Left ventricle myocardium inferior (tissue), 1 donor: ENCODE measurements around the gene LCE7A. TPM values are rescaled to one million over a fixed set of nuclear protein-coding genes. Genes with fewer than 3 reads are reported as not detected.

Experiments
- DNase-seq: peaks from one replicate; pipeline ENCODE4 v3.0.0-alpha.2; 2020
- H3K27ac ChIP-seq: fragments of 200-600 bp; replicated peaks from 2 replicates; pipeline ENCODE4 v1.8.0; 2021
- H3K27me3 ChIP-seq: fragments of 200-600 bp; 2 replicates; pipeline ENCODE4 v1.8.0; 2021; ENCODE audit warnings: low read depth
- H3K36me3 ChIP-seq: fragments of 200-600 bp; 2 replicates; pipeline ENCODE4 v1.8.0; 2021
- H3K4me1 ChIP-seq: fragments of 200-600 bp; 2 replicates; pipeline ENCODE4 v1.8.0; 2021
- H3K4me3 ChIP-seq: fragments of 200-600 bp; 2 replicates; pipeline ENCODE4 v1.8.0; 2021; ENCODE audit warnings: mild to moderate bottlenecking, moderate library complexity
- H3K9me3 ChIP-seq: fragments of 200-600 bp; replicated peaks from 2 replicates; pipeline ENCODE4 v1.8.0; 2021
- CTCF ChIP-seq: fragments of 200-600 bp; IDR thresholded peaks from 2 replicates; pipeline ENCODE4 v1.8.0; 2021; ENCODE audit warnings: antibody characterized with exemption, mild to moderate bottlenecking, borderline replicate concordance
- intact Hi-C: fragments of 100-400 bp; cut with micrococcal nuclease; formaldehyde crosslinking; loops from one replicate; pipeline ENCODE4 v1.11.0; 2022
- total RNA-seq: library from RNA; stranded (reverse); fragmentation: NEBNext Ultra II Directional; extraction: Animal tissue kit (Norgen Biotek cat#: 25700); gene quantifications from one replicate; pipeline ENCODE4 v1.2.1, GENCODE V29; 2021
- donor health status: DM: no; HTN: yes; CAD: no; lungs with severe emphysema.

The LCE7A gene
- total RNA-seq, 1 donor from 2014 or later, result not detected

- intact Hi-C loops, result no loop called here
- peaks cover 47% of the 10 kb centered on the region for H3K27me3 ChIP-seq
- H3K4me1 ChIP-seq, result no peaks in the 10 kb centered on the region
- H3K9me3 ChIP-seq, result no peaks in the 10 kb centered on the region
- no peak for TF ChIP-seq CTCF
- no peak within 1 kb of the TSS for H3K4me3 ChIP-seq
- no peak within 1 kb of the TSS for H3K27ac ChIP-seq
- no peaks in the 10 kb centered on the region for H3K36me3 ChIP-seq
- DNase-seq, result no peak
These were observed 48.1 kb downstream of the LCE7A start, which contains the start of gene IVL for GRCh38 chr1:152907686-152908601. IVL (plus strand) TSS chr1:152908546; CDS start chr1:152909798, 1,252 bp downstream.

- DNase-seq, result no peak
- no peak overlapping the region for H3K4me3 ChIP-seq
- H3K9me3 ChIP-seq, result no peaks in the 10 kb centered on the region
- TF ChIP-seq CTCF, result no peak
- no peak overlapping the region for H3K27ac ChIP-seq
- intact Hi-C loops, result no loop called here
- no peaks in the 10 kb centered on the region for H3K36me3 ChIP-seq
- H3K4me1 ChIP-seq, result no peaks in the 10 kb centered on the region
- H3K27me3 ChIP-seq, result peaks cover 35% of the 10 kb centered on the region
These were observed 49.4 kb downstream of the LCE7A start for GRCh38 chr1:152909206-152909605.

Other genes with a start within 250 kb of the LCE7A start
- gene LCE3B, start 246.2 kb upstream of the LCE7A start, total RNA-seq, result not detected
- gene LCE3A, start 236.9 kb upstream of the LCE7A start, total RNA-seq, result not detected
- not detected for gene LCE2D, start 196.6 kb upstream of the LCE7A start, total RNA-seq
- not detected for gene LCE2C, start 184.7 kb upstream of the LCE7A start, total RNA-seq
- gene LCE2B, start 173.9 kb upstream of the LCE7A start, total RNA-seq, result not detected
- not detected for gene LCE2A, start 161.7 kb upstream of the LCE7A start, total RNA-seq
- gene LCE4A, start 151.8 kb upstream of the LCE7A start, total RNA-seq, result not detected
- gene KPRP, start 102.0 kb upstream of the LCE7A start, total RNA-seq, result not detected
- gene LCE1F, start 84.9 kb upstream of the LCE7A start, total RNA-seq, result not detected
- gene LCE1E, start 73.7 kb upstream of the LCE7A start, total RNA-seq, result not detected
- gene LCE1D, start 63.3 kb upstream of the LCE7A start, total RNA-seq, result not detected
- not detected for gene LCE1C, start 53.3 kb upstream of the LCE7A start, total RNA-seq
- gene LCE1B, start 48.0 kb upstream of the LCE7A start, total RNA-seq, result not detected
- not detected for gene LCE1A, start 32.5 kb upstream of the LCE7A start, total RNA-seq
- gene LCE6A, start 17.1 kb upstream of the LCE7A start, total RNA-seq, result not detected
- not detected for gene SMCP, start 18.3 kb downstream of the LCE7A start, total RNA-seq
- gene IVL, start 48.5 kb downstream of the LCE7A start, total RNA-seq, result not detected
- gene SPRR5, start 87.2 kb downstream of the LCE7A start, total RNA-seq, result not detected
- not detected for gene SPRR4, start 110.7 kb downstream of the LCE7A start, total RNA-seq
- gene SPRR1A, start 124.1 kb downstream of the LCE7A start, total RNA-seq, result not detected
- gene SPRR3, start 141.8 kb downstream of the LCE7A start, total RNA-seq, result not detected
- not detected for gene SPRR1B, start 171.2 kb downstream of the LCE7A start, total RNA-seq
- gene SPRR2D, start 181.1 kb downstream of the LCE7A start, total RNA-seq, result not detected
- gene SPRR2A, start 197.5 kb downstream of the LCE7A start, total RNA-seq, result not detected
- not detected for gene SPRR2B, start 211.6 kb downstream of the LCE7A start, total RNA-seq
- not detected for gene SPRR2E, start 234.5 kb downstream of the LCE7A start, total RNA-seq